Large intestine (tissue), 3 donors: Measurements from ENCODE around the gene TMC6. TPM values are rescaled to one million over a fixed set of nuclear protein-coding genes. Genes with fewer than 3 reads are reported as not detected.

ENCODE experiments used
- DNase-seq, 2 donors: peaks; one replicate each; pipeline versions ENCODE4 v3.0.0 to v3.0.0-alpha.2; 2013
- H3K27ac ChIP-seq: one replicate; pipeline ENCODE4 v1.5.1; 2013; ENCODE audit warnings: low read length
- H3K27me3 ChIP-seq: 2 replicates; pipeline ENCODE4 v1.6.1; 2013; ENCODE audit warnings: low read length; ENCODE audit not compliant: control insufficient read depth, insufficient read depth
- H3K36me3 ChIP-seq: 2 replicates; pipeline ENCODE4 v1.6.1; 2013; ENCODE audit warnings: low read length; ENCODE audit not compliant: control insufficient read depth, insufficient read depth
- H3K4me1 ChIP-seq: one replicate; pipeline ENCODE4 v1.6.1; 2013; ENCODE audit warnings: low read length; ENCODE audit not compliant: control insufficient read depth, insufficient read depth
- H3K4me3 ChIP-seq: one replicate; pipeline ENCODE4 v1.5.1; 2013; ENCODE audit warnings: low read length
- H3K9me3 ChIP-seq: one replicate; pipeline ENCODE4 v1.6.1; 2013; ENCODE audit warnings: mild to moderate bottlenecking, low read depth, low read length, moderate library complexity; ENCODE audit not compliant: control insufficient read depth
- WGBS: methylation state at CpG from one replicate; pipeline ENCODE4 v1.1.5; 2013; ENCODE audit warnings: low lambda C conversion rate; ENCODE audit not compliant: insufficient coverage; 5-methylcytosine and 5-hydroxymethylcytosine counted together
- polyA plus RNA-seq: library from polyadenylated mRNA; unstranded; fragments of 120-200 nt; gene quantifications from one replicate; pipeline ENCODE4 v1.2.1, GENCODE V29; 2013

The TMC6 gene
- polyA plus RNA-seq, 1 donor = 69.9 TPM

- no peaks in the 10 kb centered on the region for H3K36me3 ChIP-seq
- H3K9me3 ChIP-seq = no peaks in the 10 kb centered on the region
- no peaks in the 10 kb centered on the region for H3K27me3 ChIP-seq
- 27% methylated on average over 3 of the region's 11 CpGs for WGBS
- H3K4me3 ChIP-seq = no peak overlapping the region
- H3K27ac ChIP-seq = no peak overlapping the region
- DNase-seq = peak; percentile 59 to 65
- peaks cover 32% of the 10 kb centered on the region for H3K4me1 ChIP-seq
Observed at GRCh38 chr17:78154903-78155811, 26.6 kb upstream of the TMC6 start.

DNA sequence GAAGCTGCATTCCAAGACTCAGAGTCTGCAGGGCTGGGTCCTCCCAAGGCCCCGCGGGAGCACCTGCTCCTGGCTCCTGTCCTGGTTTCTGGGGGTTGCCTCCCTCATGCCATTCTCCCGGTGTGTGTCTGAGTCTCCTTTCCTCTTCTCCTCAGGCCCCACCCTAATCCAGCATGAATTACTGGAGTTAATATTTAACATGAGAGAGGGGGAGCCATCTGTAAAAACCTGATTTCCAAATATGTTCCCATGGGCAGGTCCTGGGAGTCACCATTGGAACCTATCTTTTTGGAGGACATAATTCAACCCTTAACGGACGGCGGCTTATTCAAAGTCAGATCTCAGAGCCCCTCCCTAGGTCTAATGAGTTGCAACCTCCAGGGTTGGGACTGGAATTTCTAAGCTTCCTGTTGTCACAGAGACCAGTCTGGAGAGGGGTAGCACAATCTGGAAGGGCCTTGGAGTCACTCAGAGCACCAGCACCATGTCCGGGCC lies 23.0 kb upstream of the TMC6 start:
- H3K4me3 ChIP-seq = no peak overlapping the region
- no peaks in the 10 kb centered on the region for H3K27me3 ChIP-seq
- peak in 1 of 2 donors; percentile 85 for DNase-seq
- WGBS = no CpG with 5 or more reads among the region's 7 CpGs
- H3K36me3 ChIP-seq = no peaks in the 10 kb centered on the region
- peak overlapping the region; percentile 51 for H3K27ac ChIP-seq
- peaks cover 40% of the 10 kb centered on the region for H3K4me1 ChIP-seq
- no peaks in the 10 kb centered on the region for H3K9me3 ChIP-seq

DNA sequence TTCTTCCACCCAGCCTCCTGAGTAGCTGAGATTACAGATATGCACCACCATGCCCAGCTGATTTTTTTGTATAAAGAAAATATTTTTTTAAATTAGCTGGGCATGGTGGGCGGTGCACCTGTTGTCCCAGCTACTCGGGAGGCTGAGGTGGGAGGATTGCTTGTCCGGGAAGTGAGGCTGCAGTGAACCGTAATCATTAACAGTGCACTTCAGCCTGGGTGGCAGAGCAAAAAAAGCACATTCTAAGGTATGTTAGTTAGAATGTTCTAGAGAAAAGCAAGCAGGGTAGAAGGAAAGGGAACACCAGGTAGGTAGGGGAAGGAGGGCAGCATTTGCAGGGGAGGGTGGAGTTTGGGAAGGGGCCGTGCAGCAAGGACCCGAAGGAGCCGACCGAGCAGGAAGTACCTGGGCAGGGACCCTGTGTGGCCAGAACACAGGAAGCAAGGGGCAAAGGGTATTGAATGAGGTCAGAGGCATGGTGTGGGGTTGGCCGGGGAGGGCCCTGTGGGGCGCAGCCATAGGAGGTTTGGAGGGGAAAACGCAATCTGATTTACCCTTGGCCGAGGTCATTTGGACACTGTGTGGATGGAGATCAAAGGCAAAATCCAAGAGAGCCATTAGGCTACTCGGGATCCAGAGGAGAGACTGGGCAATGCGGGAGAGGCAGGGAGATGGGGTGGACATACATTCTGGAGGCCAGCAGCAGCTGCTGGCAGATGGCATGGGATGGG lies 19.9 kb upstream of the TMC6 start:
- 0% methylated on average over 1 of the region's 14 CpGs for WGBS
- H3K27me3 ChIP-seq = no peaks in the 10 kb centered on the region
- peaks cover 70% of the 10 kb centered on the region for H3K4me1 ChIP-seq
- no peak overlapping the region for H3K4me3 ChIP-seq
- DNase-seq = peak in 1 of 2 donors; percentile 68
- no peaks in the 10 kb centered on the region for H3K36me3 ChIP-seq
- no peaks in the 10 kb centered on the region for H3K9me3 ChIP-seq
- peak overlapping the region; percentile 92 for H3K27ac ChIP-seq

- peak overlapping the region; percentile 92 for H3K27ac ChIP-seq
- DNase-seq = peak in 1 of 2 donors; percentile 40
- no peaks in the 10 kb centered on the region for H3K9me3 ChIP-seq
- H3K27me3 ChIP-seq = no peaks in the 10 kb centered on the region
- 40% methylated on average over 1 of the region's 8 CpGs for WGBS
- no peaks in the 10 kb centered on the region for H3K36me3 ChIP-seq
- H3K4me3 ChIP-seq = peak overlapping the region; percentile 38
- H3K4me1 ChIP-seq = peaks cover 75% of the 10 kb centered on the region
Observed at GRCh38 chr17:78147315-78147998, 18.9 kb upstream of the TMC6 start.

- peak overlapping the region; percentile 38 for H3K4me3 ChIP-seq
- H3K27me3 ChIP-seq = no peaks in the 10 kb centered on the region
- DNase-seq = peak in 1 of 2 donors; percentile 9
- no peaks in the 10 kb centered on the region for H3K9me3 ChIP-seq
- peaks cover 78% of the 10 kb centered on the region for H3K4me1 ChIP-seq
- H3K36me3 ChIP-seq = no peaks in the 10 kb centered on the region
- no CpG with 5 or more reads among the region's 6 CpGs for WGBS
- peak overlapping the region; percentile 92 for H3K27ac ChIP-seq
Observed at GRCh38 chr17:78146881-78147280, 18.3 kb upstream of the TMC6 start.

GRCh38 chr17:78146471-78146869 lies 17.9 kb upstream of the TMC6 start:
- H3K36me3 ChIP-seq = no peaks in the 10 kb centered on the region
- H3K4me1 ChIP-seq = peaks cover 78% of the 10 kb centered on the region
- no CpG with 5 or more reads among the region's 7 CpGs for WGBS
- no peak for DNase-seq
- peak overlapping the region; percentile 92 for H3K27ac ChIP-seq
- H3K27me3 ChIP-seq = no peaks in the 10 kb centered on the region
- H3K4me3 ChIP-seq = peak overlapping the region; percentile 38
- H3K9me3 ChIP-seq = no peaks in the 10 kb centered on the region

- Histone ChIP-seq H3K4me1 (peaks cover 71% of the 10 kb centered on the region), H3K36me3 (no peaks in the 10 kb centered on the region), H3K4me3 (no peak overlapping the region), H3K9me3 (peaks cover 4% of the 10 kb centered on the region), H3K27me3 (no peaks in the 10 kb centered on the region), H3K27ac (peak overlapping the region; percentile 92)
- WGBS = no CpG with 5 or more reads among the region's 18 CpGs
- peak in 1 of 2 donors; percentile 84 for DNase-seq
Observed at GRCh38 chr17:78144736-78145641, 16.4 kb upstream of the TMC6 start.

- H3K9me3 ChIP-seq = peaks cover 4% of the 10 kb centered on the region
- no peaks in the 10 kb centered on the region for H3K36me3 ChIP-seq
- H3K4me3 ChIP-seq = no peak overlapping the region
- no peaks in the 10 kb centered on the region for H3K27me3 ChIP-seq
- H3K27ac ChIP-seq = peak overlapping the region; percentile 92
- WGBS = no CpG with 5 or more reads among the region's 11 CpGs
- H3K4me1 ChIP-seq = peaks cover 74% of the 10 kb centered on the region
- peak; percentile 78 to 90 for DNase-seq
Observed at GRCh38 chr17:78144147-78144719, 15.7 kb upstream of the TMC6 start.
